ENCODE results near the gene AP1B1. TPM values are rescaled to one million over a fixed set of nuclear protein-coding genes. Genes with fewer than 3 reads are reported as not detected.

Gene AP1B1
- total and polyA plus RNA-seq, 8 donors = 32.5 to 99.1 (median 36.1) TPM

GRCh38 chr22:29310065-29310862 lies 78.1 kb downstream of the AP1B1 start:
- Histone ChIP-seq H3K4me1 (peaks cover 52 to 92% of the 10 kb centered on the region in 2 donors), H3K9me3 (no peaks in the 10 kb centered on the region), H3K27me3 (peaks cover 22 to 56% of the 10 kb centered on the region in 2 donors), H3K27ac (peak overlapping the region; percentile 62 to 83), H3K4me3 (no peak overlapping the region), H3K36me3 (peaks cover 0 to 11% of the 10 kb centered on the region in 2 donors)
- intact Hi-C loops (cut with DNase I) = no loop called here
- no peak for ATAC-seq
- peak in 1 of 4 donors; percentile 84 for DNase-seq
- no peak for TF ChIP-seq CTCF (IDR thresholded peaks at IDR 0.05)

GRCh38 chr22:29309332-29310064 lies 78.9 kb downstream of the AP1B1 start:
- Histone ChIP-seq H3K4me3 (peak overlapping the region in 1 of 2 donors; percentile 74), H3K4me1 (peaks cover 52 to 84% of the 10 kb centered on the region in 2 donors), H3K36me3 (peaks cover 0 to 11% of the 10 kb centered on the region in 2 donors), H3K27me3 (peaks cover 14 to 53% of the 10 kb centered on the region in 2 donors), H3K9me3 (no peaks in the 10 kb centered on the region), H3K27ac (peak overlapping the region; percentile 39 to 83)
- peak in 1 of 4 donors; percentile 75 for DNase-seq
- intact Hi-C loops (cut with DNase I) = no loop called here
- no peak for ATAC-seq
- no peak for TF ChIP-seq CTCF (IDR thresholded peaks at IDR 0.05)

GRCh38 chr22:29308791-29309262 lies 79.5 kb downstream of the AP1B1 start:
- ATAC-seq (no peak), DNase-seq (peak in 1 of 4 donors; percentile 75)
- TF ChIP-seq CTCF (IDR thresholded peaks at IDR 0.05) = no peak
- Histone ChIP-seq H3K4me3 (peak overlapping the region in 1 of 2 donors; percentile 74), H3K4me1 (peaks cover 47 to 78% of the 10 kb centered on the region in 2 donors), H3K27ac (peak overlapping the region; percentile 39 to 83), H3K27me3 (peaks cover 7 to 47% of the 10 kb centered on the region in 2 donors), H3K9me3 (no peaks in the 10 kb centered on the region), H3K36me3 (peaks cover 0 to 11% of the 10 kb centered on the region in 2 donors)
- intact Hi-C loops (cut with DNase I) = no loop called here

- Histone ChIP-seq H3K36me3 (peaks cover 0 to 11% of the 10 kb centered on the region in 2 donors), H3K27me3 (peaks cover 2 to 41% of the 10 kb centered on the region in 2 donors), H3K4me3 (peak overlapping the region; percentile 74 to 92), H3K9me3 (no peaks in the 10 kb centered on the region), H3K27ac (peak overlapping the region; percentile 83 to 86), H3K4me1 (peaks cover 42 to 74% of the 10 kb centered on the region in 2 donors)
- intact Hi-C loops (cut with DNase I) = no loop called here
- ATAC-seq (no peak), DNase-seq (peak in 1 of 4 donors; percentile 76)
- TF ChIP-seq CTCF (IDR thresholded peaks at IDR 0.05) = no peak
Measured at GRCh38 chr22:29308148-29308790, 80.1 kb downstream of the AP1B1 start.
